GM19025 (cell line): ENCODE results near the gene ABCF2.

Source experiments
- ATAC-seq: cut with Tn5 transposase; IDR thresholded peaks from one replicate; pipeline ENCODE4 v1.9.1; 2021; ENCODE audit warnings: mild to moderate bottlenecking, low read depth, moderate library complexity; ENCODE audit not compliant: unreplicated experiment

The ABCF2 gene

GRCh38 chr7:151228024-151228866, 1.2 kb upstream of the ABCF2 start:
- no peak for ATAC-seq

DNA sequence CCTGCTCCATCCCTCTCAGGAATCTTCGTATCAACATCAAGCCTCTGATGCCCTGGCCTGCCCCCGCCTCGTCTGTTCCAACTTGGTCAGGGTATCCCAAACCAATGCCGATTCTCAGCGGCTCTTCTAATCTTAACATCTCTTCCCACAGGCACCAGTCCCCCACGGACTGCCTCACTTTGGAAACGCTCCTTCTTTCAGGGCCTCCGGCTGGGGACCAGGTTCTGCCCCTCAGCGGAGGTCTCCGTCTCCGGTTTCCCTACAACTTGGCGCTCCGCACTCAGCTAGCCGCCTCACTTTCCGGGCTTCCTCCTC, 488 bp downstream of the ABCF2 start:
- ATAC-seq = no peak

- ATAC-seq = no peak
Observed at GRCh38 chr7:151225948-151226510, 976 bp downstream of the ABCF2 start.

GRCh38 chr7:151223728-151224127, 3.3 kb downstream of the ABCF2 start:
- no peak for ATAC-seq

DNA sequence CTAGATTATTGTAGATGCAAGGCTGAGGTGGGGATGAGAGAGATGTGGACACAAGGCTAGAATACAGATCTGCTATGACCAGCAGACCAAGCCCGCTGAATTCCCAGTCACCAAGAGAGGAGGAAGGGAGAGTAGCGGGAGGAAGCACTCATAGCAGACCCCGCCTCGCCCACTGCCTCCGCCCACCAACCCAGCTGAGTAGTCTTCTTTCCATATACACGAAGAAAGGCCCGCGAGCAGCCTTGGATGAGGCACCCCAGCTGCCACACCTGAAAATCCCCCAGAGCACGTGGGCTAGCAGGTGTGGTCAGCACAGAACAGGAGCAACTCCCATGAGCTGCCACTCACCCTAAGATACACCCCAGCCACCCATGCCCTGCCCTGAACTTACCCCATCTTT, 8.8 kb downstream of the ABCF2 start:
- ATAC-seq = no peak

- ATAC-seq = no peak
Observed at GRCh38 chr7:151215396-151215795, 11.6 kb downstream of the ABCF2 start.

GRCh38 chr7:151213826-151214225, 13.2 kb downstream of the ABCF2 start:
- no peak for ATAC-seq

DNA sequence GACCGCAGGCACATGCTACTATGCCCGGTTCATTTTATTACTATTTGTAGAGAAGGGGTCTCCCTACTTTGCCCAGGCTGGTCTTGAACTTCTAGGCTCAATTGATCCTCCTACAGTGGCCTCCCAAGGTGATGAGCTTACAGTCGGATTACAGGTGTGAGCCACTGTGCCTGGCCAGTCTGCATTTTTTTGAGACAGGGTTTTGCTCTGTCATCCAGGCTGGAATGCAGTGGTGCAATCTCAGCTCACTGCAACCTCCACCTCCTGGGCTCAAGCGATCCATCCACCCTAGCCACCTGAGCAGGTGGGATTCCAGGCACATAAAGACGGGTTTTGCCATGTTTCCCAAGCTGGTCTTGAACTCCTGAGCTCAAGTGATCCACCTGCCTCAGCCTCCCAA, 14.4 kb downstream of the ABCF2 start:
- no peak for ATAC-seq

DNA sequence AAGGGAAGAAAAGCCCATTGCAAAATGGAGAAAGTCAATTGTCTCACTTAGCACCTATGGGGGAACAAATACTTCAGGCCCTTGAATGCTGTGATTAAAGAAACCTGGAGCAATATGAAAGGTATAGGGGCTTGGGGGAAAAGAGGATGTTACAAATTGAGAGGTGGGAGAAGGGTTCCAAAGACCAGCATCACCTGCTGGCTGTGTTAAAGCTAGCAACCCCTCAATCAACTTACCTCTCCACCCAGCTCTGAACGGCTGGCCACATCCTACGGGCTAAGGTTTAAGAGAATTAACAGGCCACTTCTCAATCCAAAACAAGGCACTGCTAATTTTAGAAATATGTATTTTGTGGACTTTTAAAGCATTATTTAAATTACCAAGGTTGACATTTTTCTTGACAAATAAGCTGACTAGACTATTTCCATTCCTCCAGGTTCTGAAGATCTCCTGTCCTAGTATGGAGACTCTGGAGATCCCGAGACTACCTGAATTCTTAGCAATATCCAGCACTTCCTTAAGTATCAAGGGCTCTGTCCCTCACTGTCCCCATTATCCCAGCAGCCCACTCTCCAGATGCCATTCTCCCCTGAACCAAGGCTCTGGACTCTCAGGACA, 15.7 kb downstream of the ABCF2 start:
- no peak for ATAC-seq

- no peak for ATAC-seq
Observed at GRCh38 chr7:151210087-151210854, 16.7 kb downstream of the ABCF2 start, which contains the start of gene H2BK1. TSS of gene H2BK1 (minus strand) at chr7:151210488. CDS start at chr7:151210318, 170 bp downstream.

DNA sequence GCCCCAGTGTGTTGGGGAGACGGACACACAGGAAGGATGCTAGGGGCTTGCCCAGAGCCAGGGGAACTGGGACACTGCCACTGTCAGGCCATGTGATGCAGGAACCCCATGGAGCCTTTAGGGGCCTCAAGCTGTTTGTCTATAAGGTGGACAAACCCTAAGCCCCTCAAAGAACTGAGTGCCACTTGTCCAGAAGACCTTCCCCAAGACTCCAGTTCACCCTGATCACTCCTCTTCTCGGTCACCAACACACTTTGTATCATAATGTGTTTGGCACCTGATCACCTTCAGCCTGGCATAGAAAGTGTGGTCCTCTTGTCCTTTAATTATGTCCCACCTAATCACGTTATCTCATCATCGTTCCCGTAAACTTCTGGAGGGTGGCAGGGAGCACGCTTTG, 17.4 kb downstream of the ABCF2 start:
- no peak for ATAC-seq

GRCh38 chr7:151208253-151208862, 18.6 kb downstream of the ABCF2 start:
- ATAC-seq = no peak

- ATAC-seq = no peak
Observed at GRCh38 chr7:151207804-151208203, 19.2 kb downstream of the ABCF2 start.

GRCh38 chr7:151207315-151207714, 19.7 kb downstream of the ABCF2 start:
- no peak for ATAC-seq

GRCh38 chr7:151206914-151207313, 20.1 kb downstream of the ABCF2 start:
- ATAC-seq = no peak

GRCh38 chr7:151205730-151206129, 21.3 kb downstream of the ABCF2 start:
- no peak for ATAC-seq

GRCh38 chr7:151204383-151205032, 22.5 kb downstream of the ABCF2 start:
- ATAC-seq = no peak

GRCh38 chr7:151202836-151203235, 24.2 kb downstream of the ABCF2 start:
- no peak for ATAC-seq

DNA sequence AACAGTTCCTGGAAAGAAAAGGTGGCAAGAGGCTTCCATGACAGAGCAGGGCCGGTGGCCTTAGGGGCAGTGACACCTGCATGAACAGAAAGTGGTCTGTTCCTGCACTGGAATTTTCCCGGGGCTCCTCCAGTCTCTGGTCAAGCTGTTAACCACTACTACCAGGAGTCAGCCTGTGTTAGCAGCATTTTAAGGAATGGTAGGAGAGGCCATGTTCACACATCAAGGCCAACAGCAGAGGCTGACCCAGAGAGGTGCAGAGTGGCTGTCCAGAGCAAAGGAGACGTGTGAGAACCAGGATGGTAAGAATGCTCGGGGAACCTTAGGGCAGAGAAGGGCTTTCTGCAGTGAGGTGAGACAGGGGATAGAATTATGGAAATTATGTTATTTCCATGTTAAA, 25.3 kb downstream of the ABCF2 start:
- no peak for ATAC-seq

- ATAC-seq = no peak
Observed at GRCh38 chr7:151201344-151201743, 25.7 kb downstream of the ABCF2 start.
